Mucosa of gallbladder (tissue), 1 donor: Measurements from ENCODE around the gene SV2B. TPM values are rescaled to one million over a fixed set of nuclear protein-coding genes. Genes with fewer than 3 reads are reported as not detected.

ENCODE experiments used
- DNase-seq: peaks from one replicate; pipeline ENCODE4 v3.0.0-alpha.2; 2020; ENCODE audit warnings: low spot score
- total RNA-seq: library from RNA; stranded (reverse); gene quantifications from one replicate; pipeline ENCODE4 v1.2.1, GENCODE V29; 2021
- donor health status: DM: no; HTN: no; CAD: no.

The SV2B gene
- total RNA-seq, 1 donor from 2014 or later = 0.35 TPM

DNA sequence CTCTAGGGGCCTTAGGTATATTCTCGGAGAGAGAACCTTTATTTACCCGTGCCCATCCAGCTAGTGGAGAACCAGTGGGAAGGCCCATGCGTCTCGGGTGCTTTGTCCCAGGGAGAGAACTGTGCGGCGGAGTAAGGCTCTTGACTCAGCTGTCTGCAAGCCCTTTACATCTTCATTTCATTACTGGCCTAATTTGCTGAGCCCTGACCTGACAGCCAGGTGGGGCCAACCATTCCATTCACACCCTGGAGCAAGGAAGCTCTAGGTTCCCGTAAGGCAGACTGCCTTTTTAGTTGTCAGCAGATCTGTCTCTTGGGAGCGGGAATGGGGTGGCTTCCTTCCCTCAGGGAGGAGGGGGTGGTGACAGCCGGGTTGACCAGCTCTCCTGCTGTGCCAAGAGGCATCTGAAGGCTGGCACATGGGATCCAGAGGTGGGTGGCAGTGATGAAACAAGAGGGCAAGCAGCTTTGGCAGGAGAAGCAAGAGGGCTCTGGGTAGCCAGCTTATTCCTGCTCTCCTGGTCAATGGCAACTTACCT is 36.4 kb downstream of the SV2B start:
- no peak for DNase-seq

DNA sequence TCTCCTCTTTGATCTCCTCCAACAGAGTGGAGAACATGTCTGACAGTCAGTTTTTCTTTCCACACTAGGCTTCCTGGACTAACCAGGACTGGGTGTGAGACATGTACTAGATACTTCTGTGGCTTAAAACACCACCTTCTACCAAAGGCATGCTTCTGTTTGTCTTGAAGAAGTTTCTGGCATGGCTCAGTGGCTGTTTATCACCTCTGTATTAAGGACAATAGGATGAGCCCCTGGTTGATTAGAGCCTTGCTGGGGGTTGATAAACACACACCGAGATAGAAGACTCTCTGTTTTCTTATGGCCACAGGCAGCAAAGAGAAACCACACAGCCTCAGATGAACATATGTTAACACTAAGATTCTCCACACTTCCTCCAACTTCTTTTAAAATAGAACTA is 40.5 kb downstream of the SV2B start:
- DNase-seq = no peak

DNA sequence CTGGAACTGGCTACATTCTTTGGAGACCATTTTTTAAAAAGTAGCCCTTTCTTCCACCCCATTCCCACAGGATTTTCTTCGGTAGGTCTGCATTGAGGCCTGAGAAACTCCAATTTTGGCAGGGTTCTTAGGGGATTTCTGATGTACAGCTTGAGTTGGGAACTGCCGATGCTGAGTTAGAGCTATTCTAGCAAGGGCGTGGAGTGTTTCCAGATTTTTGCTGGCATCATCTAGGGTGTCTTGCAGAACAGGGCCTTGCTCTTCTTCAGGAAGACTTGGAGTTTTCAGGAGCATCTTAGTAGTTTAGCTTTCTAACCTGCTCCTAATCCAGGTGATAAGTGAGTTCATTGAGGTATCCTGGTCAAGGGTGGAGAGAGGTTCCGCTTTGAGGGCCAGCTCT is 41.0 kb downstream of the SV2B start:
- DNase-seq = no peak

DNA sequence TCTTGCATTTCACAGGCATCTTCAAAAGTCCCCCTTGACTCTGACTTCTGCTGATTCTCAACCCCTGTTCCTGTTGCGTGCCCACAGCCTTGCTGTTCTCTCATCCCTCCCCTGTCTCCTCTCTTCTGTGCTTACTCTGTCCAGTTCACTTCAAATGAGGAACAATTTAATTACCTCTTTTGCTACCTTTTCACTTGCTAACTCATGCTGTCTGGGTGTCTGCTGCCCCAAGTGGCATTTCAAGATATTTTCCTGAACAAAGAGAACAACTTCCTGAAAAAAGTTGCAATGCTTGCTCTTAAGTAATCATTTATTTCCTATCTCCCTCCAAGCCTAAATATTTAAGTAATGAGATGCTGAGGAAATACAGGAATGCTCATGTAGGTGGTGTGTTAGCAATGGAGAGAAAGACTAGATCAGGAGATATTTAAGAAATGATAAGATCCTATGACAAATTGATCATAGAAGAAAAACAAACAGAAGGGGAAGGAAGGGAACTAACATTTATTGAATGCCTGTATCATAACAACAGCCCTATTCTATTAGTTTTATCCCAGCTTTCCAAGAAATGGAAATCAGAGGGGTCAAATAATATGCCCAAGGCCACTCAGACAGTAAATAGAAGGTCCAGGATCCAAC is 42.2 kb downstream of the SV2B start:
- DNase-seq = no peak

DNA sequence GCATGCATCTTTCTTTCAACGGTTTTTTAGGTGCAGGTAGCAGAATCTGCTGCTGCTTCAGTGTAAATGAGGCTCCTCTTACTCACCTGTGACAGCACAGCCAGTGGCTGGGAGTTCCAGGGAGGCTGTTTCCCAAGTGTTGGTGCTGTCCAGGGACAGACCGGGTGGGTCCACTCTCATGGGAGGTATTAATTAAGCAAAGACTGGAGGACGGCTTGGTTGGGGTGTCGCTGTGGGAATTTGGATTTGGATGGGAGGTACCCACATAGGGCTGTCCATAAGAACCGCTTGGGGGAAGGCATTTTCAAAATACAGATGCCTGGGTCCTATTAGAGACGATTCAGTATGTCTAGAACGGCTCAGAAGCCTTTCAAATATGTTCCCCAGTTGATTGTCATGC is 42.9 kb downstream of the SV2B start:
- DNase-seq = no peak

DNA sequence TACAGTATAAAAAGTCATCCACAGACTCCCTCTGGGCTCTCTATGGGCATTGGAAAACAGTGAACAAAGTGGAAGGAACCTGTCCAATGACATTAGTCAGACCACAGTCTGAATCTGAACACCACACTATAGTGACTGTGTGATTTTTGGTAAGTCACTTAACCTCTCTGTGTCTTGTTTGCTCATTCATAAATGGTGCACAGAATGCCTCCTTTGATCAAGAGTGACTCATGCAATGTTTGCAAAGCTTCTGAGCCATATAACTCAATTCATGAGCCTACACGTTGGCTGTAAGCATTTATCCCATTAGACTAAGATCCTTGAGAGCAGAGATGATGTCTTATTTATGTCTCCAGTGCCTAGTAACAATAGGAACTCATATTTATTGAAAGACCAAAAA is 46.7 kb downstream of the SV2B start:
- DNase-seq = no peak

DNA sequence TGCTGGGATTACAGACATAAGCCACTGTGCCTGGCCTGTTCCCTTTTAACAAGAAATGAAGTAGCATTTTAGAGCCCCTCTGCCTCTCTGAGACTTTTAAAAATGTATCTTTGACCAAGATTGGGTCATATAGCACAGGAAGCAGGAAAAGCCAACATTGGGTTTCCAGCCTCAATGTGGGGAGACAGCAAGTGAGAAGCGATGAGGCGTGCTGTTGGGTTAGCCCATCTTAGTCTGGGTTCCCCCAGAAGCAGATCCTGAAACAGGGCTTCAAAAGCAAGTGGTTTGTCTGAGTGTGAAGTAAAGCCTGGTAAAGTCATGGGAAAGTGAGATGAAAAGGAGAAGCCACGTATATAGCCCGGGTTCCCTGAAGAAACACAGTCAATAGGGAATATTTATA is 48.2 kb downstream of the SV2B start:
- no peak for DNase-seq

DNA sequence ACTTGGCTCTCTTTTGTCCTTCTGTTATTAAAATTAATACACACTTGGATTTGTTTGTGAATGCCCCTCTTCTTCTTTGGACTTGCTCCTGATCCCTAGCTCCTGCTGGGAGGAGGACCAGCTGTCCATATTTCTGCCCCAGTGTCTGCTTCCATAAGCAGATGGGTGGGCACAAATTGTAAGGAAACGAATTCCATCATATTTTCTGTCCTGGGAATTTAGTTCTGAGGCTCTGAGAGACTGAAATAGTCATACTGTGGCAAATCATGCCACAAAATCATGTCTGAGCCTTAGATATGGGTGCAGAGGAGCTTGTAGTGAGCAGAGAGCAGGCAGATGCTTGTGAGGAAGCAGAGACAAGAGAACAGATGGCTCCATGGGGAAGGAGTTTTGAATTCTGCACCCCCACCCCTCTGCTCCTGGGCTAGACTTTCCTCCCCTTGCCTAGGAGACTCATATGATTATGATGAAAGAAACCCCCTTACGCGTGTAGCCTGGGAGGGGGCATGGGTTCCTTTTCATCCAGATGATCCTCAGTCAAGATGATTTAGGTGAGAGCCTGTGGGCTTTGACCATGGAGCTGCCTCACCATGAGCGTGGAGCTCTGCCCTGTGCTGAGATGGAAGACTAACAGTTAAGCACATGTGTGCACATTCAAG is 50.6 kb downstream of the SV2B start:
- DNase-seq = no peak

DNA sequence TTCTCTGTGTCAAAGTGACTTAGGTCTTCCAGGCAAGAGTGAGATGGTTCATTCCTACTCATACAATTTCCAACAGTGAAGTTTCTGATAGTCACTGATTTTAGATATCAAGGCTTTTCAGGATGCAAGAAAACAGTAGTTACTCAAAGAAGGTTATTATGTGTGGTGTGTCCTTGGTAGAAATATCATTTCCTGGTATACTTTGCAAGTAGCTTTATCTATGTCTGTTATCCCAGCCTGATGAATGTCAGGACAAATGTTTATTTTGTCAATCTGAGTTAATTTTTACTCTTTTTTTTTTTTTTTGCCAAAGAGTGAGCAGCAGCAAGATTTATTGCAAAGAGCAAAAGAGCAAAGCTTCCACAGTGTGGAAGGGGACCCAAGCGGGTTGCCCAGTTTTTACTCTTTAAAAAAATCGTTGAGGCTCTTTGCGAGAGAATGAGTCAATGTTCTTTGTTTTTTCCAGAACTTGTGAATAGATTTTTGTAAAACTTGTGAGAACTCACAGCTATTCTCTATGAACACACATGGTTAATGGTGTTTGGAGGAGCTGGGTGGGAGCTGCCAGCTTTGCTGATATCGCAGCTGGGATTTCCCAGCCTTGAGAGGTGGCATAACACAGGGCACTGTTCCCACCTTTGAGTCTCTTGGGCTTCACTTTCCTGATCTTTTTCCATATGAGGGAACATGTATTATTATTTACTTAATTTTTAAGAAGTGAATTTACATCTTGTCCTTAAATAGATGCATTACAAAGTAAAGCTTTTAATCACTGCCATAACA is 51.9 kb downstream of the SV2B start:
- DNase-seq = no peak

DNA sequence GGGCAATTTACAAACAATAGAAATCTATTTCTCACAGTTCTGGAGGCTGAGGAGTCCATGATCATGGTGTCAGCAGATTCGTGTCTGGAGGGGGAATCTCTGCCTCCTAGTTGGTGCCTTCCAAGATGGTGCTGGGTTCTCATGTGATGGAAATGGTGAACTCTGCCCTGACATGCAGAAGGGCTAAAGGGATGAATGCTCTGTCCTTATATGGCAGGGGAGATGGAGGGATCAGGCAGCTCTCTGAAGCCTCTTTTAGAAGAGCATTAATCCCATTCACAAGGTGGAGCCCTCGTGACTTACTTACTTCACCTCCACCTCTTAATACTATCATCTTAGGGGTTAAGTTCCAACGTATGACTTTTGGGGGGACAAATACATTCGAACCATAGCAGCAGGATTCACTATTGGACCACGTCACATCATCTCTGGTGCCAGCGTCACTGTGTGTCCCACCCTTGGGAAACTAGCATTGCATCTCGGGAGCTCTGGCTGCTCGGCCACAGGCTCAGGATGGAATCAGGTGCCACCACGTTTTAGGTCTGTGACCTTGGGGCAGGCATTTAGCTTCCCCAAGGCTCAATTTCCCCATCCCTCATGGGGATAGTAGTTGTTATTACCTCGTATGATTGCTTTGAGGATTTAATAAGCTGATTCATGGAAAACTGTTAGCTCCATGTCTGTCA is 53.0 kb downstream of the SV2B start:
- no peak for DNase-seq

DNA sequence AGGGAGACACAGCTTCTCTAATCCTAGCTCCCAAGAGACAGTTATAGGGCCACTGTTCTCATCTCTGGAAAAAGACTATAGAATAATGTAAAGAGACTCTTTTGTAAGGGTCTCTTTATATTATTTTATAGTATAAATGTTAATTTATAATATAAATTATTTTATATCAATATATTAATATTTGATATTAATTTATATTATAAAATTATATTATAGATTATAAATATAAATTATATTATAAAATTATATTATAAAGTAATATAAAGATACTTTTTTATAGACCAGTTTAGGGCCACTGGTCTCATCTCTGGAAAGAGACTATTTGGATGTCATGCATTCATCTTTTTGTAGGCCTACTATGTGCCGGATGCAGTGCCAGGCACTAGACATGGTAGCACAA is 53.9 kb downstream of the SV2B start:
- no peak for DNase-seq

DNA sequence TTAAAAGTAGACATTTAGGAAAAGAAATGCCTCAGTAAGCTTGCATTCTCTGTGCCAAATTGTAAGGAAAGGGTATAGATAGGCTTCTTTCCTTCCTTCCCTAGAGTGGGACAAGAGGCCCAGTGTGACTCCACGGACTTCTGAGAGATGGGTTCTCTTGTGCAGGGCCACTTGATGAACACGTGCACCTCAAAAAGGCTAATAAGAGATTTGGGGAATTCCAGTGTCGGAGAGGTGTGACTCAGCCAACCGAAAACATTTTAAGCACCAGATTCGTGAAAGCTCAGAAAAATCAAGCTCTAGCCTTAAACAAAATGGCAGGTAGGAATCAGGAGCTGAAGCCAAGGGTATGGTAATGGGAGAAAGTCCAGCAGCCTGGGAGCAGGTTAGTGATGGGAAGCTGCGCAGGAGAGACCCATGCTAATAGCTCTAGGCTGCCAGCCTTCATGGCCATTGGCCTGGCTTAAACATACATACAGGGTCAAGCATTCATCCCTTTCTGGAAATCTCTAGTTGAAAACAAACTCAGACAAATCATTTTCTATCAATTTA is 56.2 kb downstream of the SV2B start:
- DNase-seq = no peak

DNA sequence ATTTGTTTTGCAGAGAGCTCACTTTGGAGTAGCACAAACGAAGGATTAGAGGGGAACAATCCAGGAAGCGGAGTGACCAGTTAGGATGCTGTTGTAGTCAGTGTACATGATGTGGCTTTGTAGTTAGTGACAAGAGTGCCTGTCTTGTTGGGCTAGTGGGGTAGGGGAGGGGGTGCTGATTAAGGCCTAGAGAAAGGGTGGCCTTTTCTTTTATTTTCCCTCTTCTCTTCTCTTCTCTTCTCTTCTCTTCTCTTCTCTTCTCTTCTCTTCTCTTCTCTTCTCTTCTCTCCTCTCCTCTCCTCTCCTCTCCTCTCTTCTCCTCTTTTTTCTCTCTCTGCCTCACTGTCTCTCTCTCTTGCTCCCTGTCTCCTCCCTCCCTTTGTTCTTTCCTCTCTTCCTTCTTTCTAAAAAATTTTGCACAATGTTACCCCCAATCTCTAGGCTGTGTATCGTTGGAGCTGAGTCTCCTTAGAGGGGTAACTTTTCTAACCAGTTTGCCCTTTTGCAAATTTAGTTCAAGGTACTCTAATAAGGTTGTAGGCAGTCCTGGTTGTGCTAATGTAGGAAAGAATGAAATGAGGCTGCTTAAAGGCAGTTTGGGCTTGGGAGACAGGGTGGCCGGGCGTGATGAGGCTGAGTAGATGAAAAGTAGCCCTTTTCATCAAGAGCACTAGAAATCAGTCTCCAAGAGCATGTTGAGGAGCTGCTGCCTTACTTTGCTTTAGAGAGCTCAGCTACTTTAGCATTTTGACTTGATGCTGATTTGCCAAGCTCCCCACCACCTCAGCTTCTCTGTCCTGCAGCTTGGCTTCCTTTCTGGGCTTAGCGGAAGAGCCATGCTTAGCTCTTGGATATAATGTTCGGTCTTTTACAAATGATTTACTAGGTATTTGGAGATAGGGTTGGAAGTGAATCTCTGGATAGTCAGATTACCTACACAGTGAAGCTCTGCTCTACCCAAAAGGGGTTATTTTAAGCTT is 58.6 kb downstream of the SV2B start:
- no peak for DNase-seq

DNA sequence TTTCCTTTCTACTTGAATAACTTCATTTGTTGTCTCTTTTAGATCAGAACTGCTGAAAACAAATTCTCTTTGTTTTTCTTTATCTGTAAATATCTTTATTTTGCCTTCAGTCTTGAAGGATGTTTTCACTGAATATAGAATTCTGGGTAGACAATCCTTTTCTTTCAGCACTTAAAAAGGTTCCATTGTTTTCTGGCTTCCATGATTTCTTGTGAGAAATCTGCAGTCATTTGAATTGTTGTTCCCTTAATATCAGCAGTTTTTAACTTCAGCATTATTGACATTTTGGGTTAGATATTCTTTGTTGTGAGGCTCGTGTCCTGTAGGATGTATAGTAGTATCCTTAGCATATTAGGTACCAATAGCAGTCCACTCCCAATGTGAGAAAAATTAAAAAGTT is 65.8 kb downstream of the SV2B start:
- DNase-seq = no peak

DNA sequence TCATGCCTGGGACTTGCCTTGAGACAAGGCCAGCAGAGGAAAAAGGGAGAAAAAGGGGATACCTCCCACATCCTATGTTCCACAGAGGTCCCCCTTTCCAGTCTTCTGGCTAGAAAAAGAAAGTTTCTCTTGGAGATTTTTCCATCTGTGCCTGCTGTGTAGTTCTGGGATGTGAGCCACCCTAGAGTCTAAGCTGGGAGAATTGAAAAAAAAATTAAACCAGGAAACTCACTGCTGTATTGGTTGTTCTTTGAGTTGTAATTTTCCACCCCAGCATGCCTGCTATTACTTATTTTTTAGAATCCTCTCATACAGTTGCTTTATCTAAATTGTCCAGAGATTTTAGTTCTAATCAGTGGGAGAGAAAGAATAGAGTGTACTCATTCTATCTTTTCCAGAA is 68.4 kb downstream of the SV2B start:
- DNase-seq = no peak

DNA sequence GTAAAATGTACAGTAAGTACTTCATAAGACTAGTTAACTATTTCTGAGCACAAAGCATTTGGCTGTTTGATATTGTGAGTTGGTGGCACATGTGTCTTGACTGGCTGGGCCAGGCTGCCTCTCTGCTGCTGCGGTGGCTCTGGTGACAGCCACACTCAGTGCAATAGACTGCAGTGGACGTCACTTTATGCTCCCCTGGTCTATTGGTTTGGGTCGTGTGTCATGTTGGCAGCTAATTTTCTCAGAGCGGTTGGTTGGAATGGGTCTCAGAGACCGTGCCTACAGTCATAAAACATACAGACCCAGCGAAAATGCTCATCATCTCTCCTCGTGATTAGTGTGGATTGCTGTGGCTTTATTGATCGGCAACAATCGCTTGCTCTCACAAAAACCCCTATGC is 71.3 kb downstream of the SV2B start:
- DNase-seq = no peak

DNA sequence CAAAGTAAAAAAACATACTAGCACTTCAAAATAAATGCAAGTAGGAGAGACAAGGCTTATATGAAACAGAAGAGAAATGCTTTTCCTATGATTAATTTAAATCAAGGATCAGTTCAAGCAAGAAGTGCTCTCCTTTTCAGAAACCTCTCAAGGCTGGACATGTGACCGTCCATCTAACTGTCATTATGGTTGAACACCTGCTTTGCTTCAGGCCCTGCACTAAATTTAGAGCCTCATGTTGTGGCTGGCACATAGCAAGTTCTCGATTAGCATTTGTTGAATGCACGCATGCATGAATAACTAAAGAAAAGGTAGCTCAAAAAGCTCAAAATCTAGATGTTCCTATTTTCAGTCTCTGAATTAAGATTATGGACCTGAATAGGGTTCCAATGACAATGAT is 82.0 kb downstream of the SV2B start:
- no peak for DNase-seq

DNA sequence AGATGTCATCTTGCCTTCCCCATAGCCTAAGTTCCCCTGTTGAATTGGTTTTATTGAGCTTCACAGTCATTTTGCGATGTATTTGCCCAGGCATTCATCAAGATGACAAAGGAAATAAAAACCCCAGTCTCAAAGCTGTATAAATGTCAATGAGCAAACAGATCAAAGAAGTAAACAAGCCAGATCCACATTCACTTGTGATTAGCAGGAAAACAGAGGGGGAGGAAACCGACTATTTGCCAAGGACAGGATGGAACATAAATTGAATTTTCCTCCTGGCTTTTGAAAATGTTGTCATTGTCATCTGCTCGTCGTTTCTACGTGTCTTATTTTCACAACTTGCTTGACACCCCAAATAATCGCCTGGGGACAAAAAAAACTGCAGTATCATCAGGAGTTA is 83.5 kb downstream of the SV2B start:
- no peak for DNase-seq

DNA sequence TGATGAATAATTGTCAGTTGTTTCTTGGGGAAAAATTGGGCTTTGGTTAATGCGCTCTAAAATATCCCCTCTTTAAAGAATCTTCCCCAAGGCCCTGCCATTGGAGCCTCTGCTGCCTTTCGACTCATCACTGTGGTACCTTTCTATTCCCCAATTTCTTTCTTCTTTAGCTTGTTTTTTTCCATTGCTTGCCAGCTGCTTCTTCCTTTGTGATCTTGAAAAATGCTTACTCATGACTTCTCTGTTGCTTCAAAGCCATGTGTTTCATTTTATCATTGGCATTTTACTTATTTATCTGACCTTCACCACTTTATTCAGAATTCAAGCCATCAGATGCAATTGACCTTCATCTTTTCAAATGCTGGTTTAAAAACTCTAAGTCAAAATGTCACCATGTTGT is 84.4 kb downstream of the SV2B start:
- no peak for DNase-seq

DNA sequence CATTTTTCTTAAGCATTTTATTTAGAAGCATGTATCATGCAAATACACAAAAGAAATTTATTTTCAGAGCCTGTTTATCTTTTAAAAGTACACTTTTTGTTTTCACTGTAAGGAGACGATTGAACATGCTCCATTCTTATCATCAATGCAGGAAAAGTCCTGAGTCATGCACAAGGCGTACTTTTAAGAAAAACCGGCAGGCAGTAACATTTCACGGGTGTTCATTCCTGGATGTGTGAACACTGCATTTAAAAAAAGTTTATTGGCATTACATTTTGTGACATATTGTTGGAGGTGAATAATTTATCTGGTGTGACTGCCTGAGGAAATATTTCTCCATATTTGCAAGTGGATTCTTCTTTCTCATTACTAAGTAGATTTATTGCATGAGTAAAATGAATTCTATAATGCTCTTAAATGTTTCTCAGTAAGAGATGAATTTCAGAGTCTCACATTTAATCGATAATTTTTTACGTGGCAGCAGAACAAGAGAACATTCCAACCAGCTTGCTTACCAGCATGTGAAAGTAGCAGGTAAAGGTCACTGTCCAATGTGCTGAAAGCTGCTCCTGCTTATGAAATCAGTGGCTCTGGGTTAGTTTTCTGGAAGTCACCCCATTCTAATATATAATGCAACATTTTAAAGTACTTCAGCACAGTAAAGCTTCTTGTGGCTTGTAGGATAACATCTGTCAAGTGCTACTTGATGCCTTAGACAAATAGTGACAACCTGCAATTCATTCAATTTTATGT is 87.0 kb downstream of the SV2B start:
- no peak for DNase-seq
